ENCODE results near the gene CLUH.
"Not testable (repeated sequence)": the region's sequence is repeated elsewhere in the genome, so short reads cannot be mapped to it uniquely, and the experiment has no call there.

The CLUH gene

GRCh38 chr17:2683912-2684311 is 27.7 kb downstream of the CLUH start:
- DNase-seq, result no peak

- DNase-seq, result no peak
These were observed 29.2 kb downstream of the CLUH start for GRCh38 chr17:2682176-2682938.

DNA sequence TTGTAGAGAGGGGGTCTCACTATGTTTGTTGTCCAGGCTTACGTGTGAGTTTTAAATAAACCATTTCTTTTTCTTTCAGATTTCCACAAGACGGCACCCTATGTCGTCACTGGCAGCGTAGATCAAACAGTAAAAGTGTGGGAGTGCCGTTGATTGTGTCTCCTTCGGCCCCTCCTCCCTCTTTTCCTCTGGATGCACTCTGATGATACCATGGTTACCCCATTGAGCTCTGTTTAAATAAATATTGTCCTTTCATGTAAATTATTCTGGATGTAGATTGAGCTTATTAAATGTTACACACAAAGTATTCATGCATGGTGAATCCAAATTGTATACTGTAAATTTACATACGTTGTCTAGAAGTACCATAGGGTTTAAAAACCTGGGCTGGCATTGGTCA is 29.9 kb downstream of the CLUH start:
- no peak for DNase-seq

DNA sequence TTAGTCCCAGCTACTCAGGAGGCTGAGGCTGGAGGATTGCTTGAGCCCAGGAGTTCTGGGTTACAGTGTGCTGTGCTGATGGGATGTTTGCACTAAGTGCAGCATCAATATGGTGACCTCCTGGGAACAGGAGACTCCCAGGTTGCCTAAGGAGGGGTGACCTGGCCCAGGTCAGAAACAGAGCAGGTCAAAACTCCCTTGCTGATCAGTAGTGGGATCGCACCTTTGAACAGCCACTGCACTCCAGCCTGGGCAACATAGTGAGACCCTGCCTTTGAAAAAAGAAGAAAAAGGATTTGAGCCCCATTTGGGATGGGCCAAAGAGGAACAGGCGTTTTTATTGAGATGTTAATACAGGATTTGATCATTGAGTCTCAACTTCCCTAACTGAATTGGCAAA is 30.6 kb downstream of the CLUH start:
- no peak for DNase-seq

- not testable (repeated sequence) for DNase-seq
These were observed 32.3 kb downstream of the CLUH start for GRCh38 chr17:2679247-2679646.

GRCh38 chr17:2672026-2672425 is 39.5 kb downstream of the CLUH start:
- no peak for DNase-seq

DNA sequence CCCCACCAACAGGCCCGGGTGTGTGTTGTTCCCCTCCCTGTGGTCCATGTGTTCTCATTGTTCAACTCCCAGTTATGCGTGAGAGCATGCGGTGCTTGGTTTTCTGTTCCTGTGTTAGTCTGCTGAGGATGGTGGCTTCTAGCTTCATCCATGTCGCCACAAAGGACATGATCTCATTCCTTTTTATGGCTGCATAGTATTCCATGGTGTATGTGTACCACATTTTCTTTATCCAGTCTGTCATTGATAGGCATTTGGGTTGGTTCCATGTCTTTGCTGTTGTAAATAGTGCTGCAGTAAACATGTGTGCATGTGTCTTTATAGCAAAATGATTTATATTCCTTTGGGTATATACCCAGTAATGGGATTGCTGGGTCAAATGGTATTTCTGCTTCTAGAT is 51.2 kb downstream of the CLUH start:
- DNase-seq, result not testable (repeated sequence)

DNA sequence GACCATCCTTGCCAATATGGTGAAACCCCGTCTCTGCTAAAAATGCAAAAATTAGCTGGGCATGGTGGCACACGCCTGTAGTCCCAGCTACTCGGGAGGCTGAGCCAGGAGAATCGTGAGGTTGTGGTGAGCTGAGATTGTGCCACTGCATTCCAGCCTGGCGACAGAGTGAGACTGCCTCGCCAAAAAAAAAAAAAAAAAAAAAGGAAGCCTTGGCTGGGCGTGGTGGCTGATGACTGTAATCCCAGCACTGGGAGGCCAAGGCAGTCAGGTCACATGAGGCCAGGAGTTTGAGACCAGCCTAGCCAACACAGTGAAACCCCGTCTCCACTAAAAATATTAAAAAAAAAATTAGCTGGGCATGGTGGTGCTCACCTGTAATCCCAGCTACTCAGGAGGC is 52.2 kb downstream of the CLUH start:
- DNase-seq, result not testable (repeated sequence)

DNA sequence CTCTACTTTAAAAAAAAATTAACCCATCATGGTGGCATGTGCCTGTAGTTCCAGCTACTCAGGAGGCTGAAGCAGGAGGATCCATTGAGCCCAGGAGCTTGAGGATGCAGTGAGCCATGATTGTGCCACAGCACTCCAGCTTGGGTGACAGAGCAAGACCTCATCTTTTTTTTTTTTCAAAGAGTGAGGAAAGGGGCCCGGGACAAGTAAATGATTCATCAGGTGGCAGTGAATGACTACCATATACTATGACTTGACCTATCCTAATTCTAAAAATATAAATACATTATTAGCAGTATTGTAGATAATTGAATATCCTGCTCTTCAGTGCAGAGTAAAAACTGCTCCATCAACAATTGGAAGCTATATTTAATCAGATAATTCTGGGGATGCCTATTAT is 55.3 kb downstream of the CLUH start:
- DNase-seq, result no peak

DNA sequence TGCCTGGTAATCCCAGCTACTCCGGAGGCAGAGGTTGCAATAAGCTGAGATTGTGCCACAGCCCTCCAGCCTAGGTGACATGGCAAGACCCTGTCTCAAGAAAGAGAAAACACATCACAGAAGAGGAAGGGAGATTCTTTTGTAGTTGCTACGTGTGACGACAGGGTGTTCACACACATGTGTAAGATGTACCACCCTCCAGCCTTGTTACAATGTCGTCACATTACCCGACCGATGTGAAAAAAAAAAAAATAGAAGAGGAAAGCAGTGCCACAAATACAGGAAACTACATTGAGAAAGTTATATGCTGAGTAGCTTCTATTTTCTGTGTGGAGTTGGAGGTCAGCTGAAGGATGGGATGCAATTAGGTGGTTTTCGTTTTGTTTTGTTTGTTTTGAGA is 56.0 kb downstream of the CLUH start:
- no peak for DNase-seq

DNA sequence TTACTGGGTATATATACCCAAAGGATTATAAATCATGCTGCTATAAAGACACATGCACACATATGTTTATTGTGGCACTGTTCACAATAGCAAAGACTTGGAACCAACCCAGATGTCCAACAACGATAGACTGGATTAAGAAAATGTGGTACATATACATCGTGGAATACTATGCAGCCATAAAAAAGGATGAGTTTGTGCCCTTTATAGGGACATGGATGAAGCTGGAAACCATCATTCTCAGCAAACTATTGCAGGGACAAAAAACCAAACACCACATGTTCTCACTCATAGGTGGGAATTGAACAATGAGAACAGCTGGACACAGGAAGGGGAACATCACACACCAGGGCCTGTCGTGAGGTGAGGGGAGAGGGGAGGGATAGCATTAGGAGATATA is 58.7 kb downstream of the CLUH start:
- DNase-seq, result not testable (repeated sequence)

DNA sequence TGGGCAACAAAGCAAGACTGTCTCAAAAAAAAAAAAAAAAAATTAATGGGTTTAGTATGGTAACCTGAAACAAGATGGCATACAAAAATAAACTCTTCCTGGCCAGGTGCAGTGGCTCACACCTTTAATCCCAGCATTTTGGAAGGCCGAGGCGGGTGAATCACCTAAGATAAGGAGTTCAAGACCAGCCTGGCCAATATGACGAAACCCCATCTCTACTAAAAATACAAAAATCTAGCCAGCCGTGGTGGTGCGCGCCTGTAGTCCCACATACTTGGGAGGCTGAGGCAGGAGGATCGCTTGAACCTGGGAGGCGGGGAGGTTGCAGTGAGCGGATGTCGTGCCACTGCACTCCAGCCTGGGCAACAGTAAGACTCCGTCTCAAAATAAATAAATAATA is 62.4 kb downstream of the CLUH start:
- no peak for DNase-seq

GRCh38 chr17:2647957-2648356 is 63.6 kb downstream of the CLUH start:
- DNase-seq, result no peak

- DNase-seq, result no peak
These were observed 66.6 kb downstream of the CLUH start for GRCh38 chr17:2644971-2645370.
